ENCODE results near the gene SELENOP. TPM values are rescaled to one million over a fixed set of nuclear protein-coding genes. Genes with fewer than 3 reads are reported as not detected.

The SELENOP gene
- total and polyA plus RNA-seq, 2 of the 13 experiments (the other 11 are each of a cell fraction or from before 2014, with no cell fraction given): 1,895 to 2,083 TPM

GRCh38 chr5:42854795-42855194, 43.1 kb upstream of the SELENOP start (continued):
- TF ChIP-seq, protein P1, sequence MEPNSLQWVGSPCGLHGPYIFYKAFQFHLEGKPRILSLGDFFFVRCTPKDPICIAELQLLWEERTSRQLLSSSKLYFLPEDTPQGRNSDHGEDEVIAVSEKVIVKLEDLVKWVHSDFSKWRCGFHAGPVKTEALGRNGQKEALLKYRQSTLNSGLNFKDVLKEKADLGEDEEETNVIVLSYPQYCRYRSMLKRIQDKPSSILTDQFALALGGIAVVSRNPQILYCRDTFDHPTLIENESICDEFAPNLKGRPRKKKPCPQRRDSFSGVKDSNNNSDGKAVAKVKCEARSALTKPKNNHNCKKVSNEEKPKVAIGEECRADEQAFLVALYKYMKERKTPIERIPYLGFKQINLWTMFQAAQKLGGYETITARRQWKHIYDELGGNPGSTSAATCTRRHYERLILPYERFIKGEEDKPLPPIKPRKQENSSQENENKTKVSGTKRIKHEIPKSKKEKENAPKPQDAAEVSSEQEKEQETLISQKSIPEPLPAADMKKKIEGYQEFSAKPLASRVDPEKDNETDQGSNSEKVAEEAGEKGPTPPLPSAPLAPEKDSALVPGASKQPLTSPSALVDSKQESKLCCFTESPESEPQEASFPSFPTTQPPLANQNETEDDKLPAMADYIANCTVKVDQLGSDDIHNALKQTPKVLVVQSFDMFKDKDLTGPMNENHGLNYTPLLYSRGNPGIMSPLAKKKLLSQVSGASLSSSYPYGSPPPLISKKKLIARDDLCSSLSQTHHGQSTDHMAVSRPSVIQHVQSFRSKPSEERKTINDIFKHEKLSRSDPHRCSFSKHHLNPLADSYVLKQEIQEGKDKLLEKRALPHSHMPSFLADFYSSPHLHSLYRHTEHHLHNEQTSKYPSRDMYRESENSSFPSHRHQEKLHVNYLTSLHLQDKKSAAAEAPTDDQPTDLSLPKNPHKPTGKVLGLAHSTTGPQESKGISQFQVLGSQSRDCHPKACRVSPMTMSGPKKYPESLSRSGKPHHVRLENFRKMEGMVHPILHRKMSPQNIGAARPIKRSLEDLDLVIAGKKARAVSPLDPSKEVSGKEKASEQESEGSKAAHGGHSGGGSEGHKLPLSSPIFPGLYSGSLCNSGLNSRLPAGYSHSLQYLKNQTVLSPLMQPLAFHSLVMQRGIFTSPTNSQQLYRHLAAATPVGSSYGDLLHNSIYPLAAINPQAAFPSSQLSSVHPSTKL (CRISPR knock-in tag; IDR thresholded peaks at IDR 0.05): peak; percentile 77
- TF ChIP-seq HNF4G (IDR thresholded peaks at IDR 0.05; ENCODE audit: borderline replicate concordance, low read depth, low read length) (peak; percentile 32; the same call in 1 of the 2 replicates), HNF4G (CRISPR knock-in tag; IDR thresholded peaks at IDR 0.05; ENCODE audit: borderline replicate concordance, low read depth) (no peak), FOXA1 (IDR thresholded peaks at IDR 0.05) (no peak), FOXA1 (CRISPR knock-in tag; IDR thresholded peaks at IDR 0.05) (0 out of 2 replicates have a peak, but pooled peaks have one; percentile 6), SIX1 (CRISPR knock-in tag; IDR thresholded peaks at IDR 0.05; ENCODE audit: borderline replicate concordance) (no peak), ZNF337 (CRISPR knock-in tag; IDR thresholded peaks at IDR 0.05; ENCODE audit: borderline replicate concordance, low read depth) (no peak), ZNF563 (CRISPR knock-in tag; IDR thresholded peaks at IDR 0.05) (no peak), SOX5 (CRISPR knock-in tag; IDR thresholded peaks at IDR 0.05; ENCODE audit: borderline replicate concordance) (peak; percentile 43; the same call in 1 of the 2 replicates), U2AF1 (optimal IDR thresholded peaks at IDR 0.05; ENCODE audit: low read depth, low read length) (no peak), XBP1 (CRISPR knock-in tag; IDR thresholded peaks at IDR 0.05) (no peak), MNT (IDR thresholded peaks at IDR 0.05) (no peak), ZNF431 (CRISPR knock-in tag; IDR thresholded peaks at IDR 0.05; ENCODE audit: borderline replicate concordance, low read depth) (no peak), DNMT3B (CRISPR knock-in tag; conservative IDR thresholded peaks at IDR 0.05) (no peak), FOXP4 (CRISPR knock-in tag; IDR thresholded peaks at IDR 0.05) (peak; percentile 54; the same call in 1 of the 2 replicates), THAP11 (CRISPR knock-in tag; IDR thresholded peaks at IDR 0.05) (0 out of 2 replicates have a peak, but pooled peaks have one; percentile 11)
- TF ChIP-seq, protein P2, sequence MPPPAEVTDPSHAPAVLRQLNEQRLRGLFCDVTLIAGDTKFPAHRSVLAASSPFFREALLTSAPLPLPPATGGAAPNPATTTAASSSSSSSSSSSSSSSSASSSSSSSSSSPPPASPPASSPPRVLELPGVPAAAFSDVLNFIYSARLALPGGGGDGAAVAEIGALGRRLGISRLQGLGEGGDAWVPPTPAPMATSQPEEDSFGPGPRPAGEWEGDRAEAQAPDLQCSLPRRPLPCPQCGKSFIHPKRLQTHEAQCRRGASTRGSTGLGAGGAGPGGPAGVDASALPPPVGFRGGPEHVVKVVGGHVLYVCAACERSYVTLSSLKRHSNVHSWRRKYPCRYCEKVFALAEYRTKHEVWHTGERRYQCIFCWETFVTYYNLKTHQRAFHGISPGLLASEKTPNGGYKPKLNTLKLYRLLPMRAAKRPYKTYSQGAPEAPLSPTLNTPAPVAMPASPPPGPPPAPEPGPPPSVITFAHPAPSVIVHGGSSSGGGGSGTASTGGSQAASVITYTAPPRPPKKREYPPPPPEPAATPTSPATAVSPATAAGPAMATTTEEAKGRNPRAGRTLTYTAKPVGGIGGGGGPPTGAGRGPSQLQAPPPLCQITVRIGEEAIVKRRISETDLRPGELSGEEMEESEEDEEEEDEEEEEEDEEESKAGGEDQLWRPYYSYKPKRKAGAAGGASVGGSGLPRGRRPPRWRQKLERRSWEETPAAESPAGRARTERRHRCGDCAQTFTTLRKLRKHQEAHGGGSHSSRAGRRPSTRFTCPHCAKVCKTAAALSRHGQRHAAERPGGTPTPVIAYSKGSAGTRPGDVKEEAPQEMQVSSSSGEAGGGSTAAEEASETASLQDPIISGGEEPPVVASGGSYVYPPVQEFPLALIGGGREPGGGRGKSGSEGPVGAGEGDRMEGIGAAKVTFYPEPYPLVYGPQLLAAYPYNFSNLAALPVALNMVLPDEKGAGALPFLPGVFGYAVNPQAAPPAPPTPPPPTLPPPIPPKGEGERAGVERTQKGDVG (CRISPR knock-in tag; IDR thresholded peaks at IDR 0.05; ENCODE audit: borderline replicate concordance): no peak
- TF ChIP-seq, protein P3, sequence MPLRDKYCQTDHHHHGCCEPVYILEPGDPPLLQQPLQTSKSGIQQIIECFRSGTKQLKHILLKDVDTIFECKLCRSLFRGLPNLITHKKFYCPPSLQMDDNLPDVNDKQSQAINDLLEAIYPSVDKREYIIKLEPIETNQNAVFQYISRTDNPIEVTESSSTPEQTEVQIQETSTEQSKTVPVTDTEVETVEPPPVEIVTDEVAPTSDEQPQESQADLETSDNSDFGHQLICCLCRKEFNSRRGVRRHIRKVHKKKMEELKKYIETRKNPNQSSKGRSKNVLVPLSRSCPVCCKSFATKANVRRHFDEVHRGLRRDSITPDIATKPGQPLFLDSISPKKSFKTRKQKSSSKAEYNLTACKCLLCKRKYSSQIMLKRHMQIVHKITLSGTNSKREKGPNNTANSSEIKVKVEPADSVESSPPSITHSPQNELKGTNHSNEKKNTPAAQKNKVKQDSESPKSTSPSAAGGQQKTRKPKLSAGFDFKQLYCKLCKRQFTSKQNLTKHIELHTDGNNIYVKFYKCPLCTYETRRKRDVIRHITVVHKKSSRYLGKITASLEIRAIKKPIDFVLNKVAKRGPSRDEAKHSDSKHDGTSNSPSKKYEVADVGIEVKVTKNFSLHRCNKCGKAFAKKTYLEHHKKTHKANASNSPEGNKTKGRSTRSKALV (CRISPR knock-in tag; IDR thresholded peaks at IDR 0.05): no peak
